Mesenchymal stem cell (in vitro differentiated cells and primary cell): ENCODE data around the gene SLC35F3.

Experiments
- DNase-seq: peaks from one replicate; pipeline ENCODE4 v3.0.0-alpha.2; 2013
- H2AFZ ChIP-seq: one replicate; pipeline ENCODE4 v1.6.1; 2013; ENCODE audit warnings: low read depth, mild to moderate bottlenecking, control low read depth, inconsistent platforms, low read length, moderate library complexity
- H2AK5ac ChIP-seq: 2 replicates; pipeline ENCODE4 v1.6.1; 2013; ENCODE audit warnings: low read length, moderate library complexity, mild to moderate bottlenecking, inconsistent platforms; ENCODE audit not compliant: severe bottlenecking
- H2BK120ac ChIP-seq: one replicate; pipeline ENCODE4 v1.6.1; 2013; ENCODE audit warnings: low read depth, mild to moderate bottlenecking, inconsistent platforms, low read length, moderate library complexity
- H2BK12ac ChIP-seq, 2 experiments: one replicate each; pipeline ENCODE4 v1.6.1; 2013; ENCODE audit warnings: inconsistent platforms in 2 of 2, low read length in 2 of 2, mild to moderate bottlenecking in 2 of 2, moderate library complexity in 2 of 2, control low read depth in 1 of 2
- H2BK15ac ChIP-seq: one replicate; pipeline ENCODE4 v1.6.1; 2013; ENCODE audit warnings: mild to moderate bottlenecking, low read depth, inconsistent platforms; ENCODE audit not compliant: poor library complexity, severe bottlenecking
- H2BK5ac ChIP-seq: 2 replicates; pipeline ENCODE4 v1.6.1; 2013; ENCODE audit warnings: low read depth, mild to moderate bottlenecking, low read length, control low read depth, inconsistent platforms; ENCODE audit not compliant: poor library complexity, severe bottlenecking
- H3K14ac ChIP-seq, 2 experiments: one replicate each; pipeline ENCODE4 v1.6.1; 2013; ENCODE audit warnings: inconsistent platforms in 2 of 2, low read length in 2 of 2, control low read depth in 1 of 2, mild to moderate bottlenecking in 1 of 2, moderate library complexity in 1 of 2
- H3K18ac ChIP-seq, 2 experiments: one replicate each; pipeline ENCODE4 v1.6.1; 2013; ENCODE audit warnings: inconsistent platforms in 2 of 2, low read length in 2 of 2, control low read depth in 1 of 2, low read depth in 1 of 2, mild to moderate bottlenecking in 1 of 2
- H3K23ac ChIP-seq, 2 experiments: one replicate each; pipeline ENCODE4 v1.6.1; 2013; ENCODE audit warnings: inconsistent platforms in 2 of 2, low read length in 2 of 2, mild to moderate bottlenecking in 2 of 2, moderate library complexity in 2 of 2, control low read depth in 1 of 2
- H3K27ac ChIP-seq: 2 replicates; pipeline ENCODE4 v1.5.1; 2013; ENCODE audit warnings: mild to moderate bottlenecking, moderate library complexity, low read length, control low read depth, inconsistent platforms; ENCODE audit not compliant: poor library complexity, severe bottlenecking
- H3K27me3 ChIP-seq, 2 experiments: 2 replicates each; pipeline versions ENCODE4 v1.6.1 to v1.7.0; 2013; ENCODE audit warnings: low read length in 2 of 2, mild to moderate bottlenecking in 2 of 2, moderate library complexity in 2 of 2, control low read depth in 1 of 2, inconsistent platforms in 1 of 2; ENCODE audit not compliant: control insufficient read depth in 1 of 2, insufficient read depth in 1 of 2
- H3K36me3 ChIP-seq, 2 experiments: 2 replicates each; pipeline versions ENCODE4 v1.6.1 to v1.7.0; 2013; ENCODE audit warnings: low read length in 2 of 2, control low read depth in 1 of 2, inconsistent platforms in 1 of 2, low read depth in 1 of 2, mild to moderate bottlenecking in 1 of 2; ENCODE audit not compliant: insufficient read depth in 2 of 2, control insufficient read depth in 1 of 2
- H3K4ac ChIP-seq, 2 experiments: one replicate each; pipeline ENCODE4 v1.6.1; 2013; ENCODE audit warnings: inconsistent platforms in 2 of 2, low read length in 2 of 2, mild to moderate bottlenecking in 2 of 2, moderate library complexity in 2 of 2, control low read depth in 1 of 2, low read depth in 1 of 2
- H3K4me1 ChIP-seq: 2 replicates; pipeline ENCODE4 v1.6.1; 2013; ENCODE audit warnings: low read depth, low read length, control low read depth; ENCODE audit not compliant: control insufficient read depth, insufficient read depth
- H3K4me2 ChIP-seq: 2 replicates; pipeline ENCODE4 v1.6.1; 2013; ENCODE audit warnings: low read length, mild to moderate bottlenecking, inconsistent platforms; ENCODE audit not compliant: poor library complexity, severe bottlenecking
- H3K4me3 ChIP-seq, 2 experiments: 2 replicates each; pipeline versions ENCODE4 v1.5.1 to v1.7.0; 2013; ENCODE audit warnings: low read length in 2 of 2, mild to moderate bottlenecking in 2 of 2, control low read depth in 1 of 2, low read depth in 1 of 2; ENCODE audit not compliant: insufficient read depth in 1 of 2
- H3K79me1 ChIP-seq: replicated peaks from 2 replicates; pipeline ENCODE4 v1.6.1; 2013; ENCODE audit warnings: mild to moderate bottlenecking, control low read depth, low read length, inconsistent platforms; ENCODE audit not compliant: poor library complexity, severe bottlenecking
- H3K9ac ChIP-seq: 2 replicates; pipeline ENCODE4 v1.7.0; 2013; ENCODE audit warnings: mild to moderate bottlenecking, low read length, moderate library complexity
- H3K9me3 ChIP-seq: 2 replicates; pipeline ENCODE4 v1.7.0; 2013; ENCODE audit warnings: mild to moderate bottlenecking, low read length; ENCODE audit not compliant: control insufficient read depth
- H4K8ac ChIP-seq: one replicate; pipeline ENCODE4 v1.6.1; 2013; ENCODE audit warnings: inconsistent platforms, mild to moderate bottlenecking, low read length, moderate library complexity
- H4K91ac ChIP-seq: one replicate; pipeline ENCODE4 v1.6.1; 2013; ENCODE audit warnings: mild to moderate bottlenecking, low read length, inconsistent platforms
- WGBS: methylation state at CpG from one replicate; pipeline ENCODE4 v1.1.7; 2013; ENCODE audit warnings: mixed read lengths; 5-methylcytosine and 5-hydroxymethylcytosine counted together

Gene SLC35F3

DNA sequence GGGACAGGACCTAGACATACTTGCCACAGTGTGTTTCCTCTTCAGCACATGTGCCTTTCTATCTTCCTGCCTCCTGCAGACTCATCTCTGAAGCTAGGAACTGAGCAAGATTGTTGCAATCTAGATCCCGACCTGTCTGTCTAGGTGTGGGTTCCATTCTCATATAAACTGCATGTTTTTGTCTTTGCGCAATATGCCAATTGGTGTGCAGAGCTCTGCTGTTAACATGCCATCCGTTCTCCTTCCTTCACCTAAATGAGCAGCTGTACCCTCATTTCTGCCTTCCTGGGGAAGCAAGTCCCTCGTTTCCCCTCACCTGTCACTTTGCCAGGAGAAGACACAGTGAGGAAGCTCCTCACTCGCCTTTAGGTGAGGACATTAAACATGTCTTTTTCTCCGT, 55.5 kb downstream of the SLC35F3 start:
- no peak overlapping the region for H2AK5ac ChIP-seq
- no peak overlapping the region for H2BK15ac ChIP-seq
- H3K27ac ChIP-seq, result no peak overlapping the region
- H3K4me2 ChIP-seq, result no peak overlapping the region
- no peaks in the 10 kb centered on the region for H3K36me3 ChIP-seq
- no peak overlapping the region for H3K14ac ChIP-seq
- WGBS, result 71% methylated on average over 6 of the region's 6 CpGs
- H2BK5ac ChIP-seq, result no peak overlapping the region
- H3K23ac ChIP-seq, result no peak overlapping the region
- H3K4me3 ChIP-seq, result no peak overlapping the region
- H2BK12ac ChIP-seq, result no peak overlapping the region
- H3K4me1 ChIP-seq, result no peaks in the 10 kb centered on the region
- H3K79me1 ChIP-seq, result no peaks in the 10 kb centered on the region
- DNase-seq, result no peak
- H2AFZ ChIP-seq, result no peak overlapping the region
- no peak overlapping the region for H3K9ac ChIP-seq
- H4K91ac ChIP-seq, result no peak overlapping the region
- H3K4ac ChIP-seq, result no peak overlapping the region
- no peak overlapping the region for H4K8ac ChIP-seq
- no peak overlapping the region for H2BK120ac ChIP-seq
- peaks cover 13% of the 10 kb centered on the region for H3K9me3 ChIP-seq
- H3K18ac ChIP-seq, result no peak overlapping the region
- no peaks in the 10 kb centered on the region for H3K27me3 ChIP-seq

DNA sequence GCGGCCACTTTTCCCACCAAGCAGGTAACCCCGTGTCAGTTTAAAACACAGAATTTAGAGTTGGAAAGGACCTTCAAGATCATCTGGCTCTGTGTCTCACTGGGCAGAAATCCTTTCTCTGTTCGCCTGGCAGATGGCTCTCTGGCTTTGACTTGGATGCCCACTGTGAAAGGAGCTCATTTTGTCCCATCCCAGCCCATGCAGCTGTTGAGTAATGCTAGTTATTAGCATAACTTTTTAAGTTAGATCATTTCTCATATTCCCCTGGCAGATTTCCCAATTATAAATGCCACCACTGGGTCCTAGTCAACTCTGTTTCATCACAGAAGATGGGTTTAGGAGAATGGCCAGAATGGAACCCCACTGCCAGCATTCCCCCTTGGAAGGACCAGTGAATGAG, 55.9 kb downstream of the SLC35F3 start:
- no peak overlapping the region for H2BK120ac ChIP-seq
- no peak overlapping the region for H3K4me3 ChIP-seq
- no peak overlapping the region for H4K8ac ChIP-seq
- H3K4me2 ChIP-seq, result no peak overlapping the region
- no peak overlapping the region for H2BK15ac ChIP-seq
- no peak overlapping the region for H3K18ac ChIP-seq
- H4K91ac ChIP-seq, result no peak overlapping the region
- no peak overlapping the region for H2BK12ac ChIP-seq
- no peak for DNase-seq
- H3K4ac ChIP-seq, result no peak overlapping the region
- no peaks in the 10 kb centered on the region for H3K4me1 ChIP-seq
- H2AK5ac ChIP-seq, result no peak overlapping the region
- no peak overlapping the region for H3K27ac ChIP-seq
- no peaks in the 10 kb centered on the region for H3K36me3 ChIP-seq
- H3K14ac ChIP-seq, result no peak overlapping the region
- H3K27me3 ChIP-seq, result no peaks in the 10 kb centered on the region
- peaks cover 13% of the 10 kb centered on the region for H3K9me3 ChIP-seq
- H3K79me1 ChIP-seq, result no peaks in the 10 kb centered on the region
- no peak overlapping the region for H3K23ac ChIP-seq
- no peak overlapping the region for H2AFZ ChIP-seq
- H3K9ac ChIP-seq, result no peak overlapping the region
- H2BK5ac ChIP-seq, result no peak overlapping the region
- 73% methylated on average over 3 of the region's 3 CpGs for WGBS

DNA sequence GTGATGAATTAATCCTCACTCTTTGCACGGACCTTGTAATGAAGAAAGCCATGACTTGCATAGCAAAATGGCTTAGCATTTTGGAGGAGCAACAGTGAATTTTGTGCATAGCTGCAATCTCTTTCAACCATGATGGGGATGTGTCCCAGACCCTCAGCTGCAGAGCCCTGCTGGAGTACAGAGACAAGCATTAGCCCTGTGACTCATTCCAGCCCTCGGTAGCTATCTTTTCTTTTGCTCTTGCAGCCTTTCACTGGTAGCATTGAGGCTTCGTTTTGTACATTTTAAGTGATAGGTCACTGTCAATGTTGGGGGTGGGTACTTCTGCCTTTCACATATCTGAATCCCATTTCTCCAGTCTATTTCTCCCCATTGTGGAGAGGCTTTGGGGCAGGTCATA, 58.4 kb downstream of the SLC35F3 start:
- no peak overlapping the region for H2BK15ac ChIP-seq
- H3K18ac ChIP-seq, result no peak overlapping the region
- no peak overlapping the region for H2BK120ac ChIP-seq
- H2AK5ac ChIP-seq, result no peak overlapping the region
- no peak overlapping the region for H2BK5ac ChIP-seq
- H3K27me3 ChIP-seq, result no peaks in the 10 kb centered on the region
- no peak overlapping the region for H4K8ac ChIP-seq
- H3K4ac ChIP-seq, result no peak overlapping the region
- H3K4me1 ChIP-seq, result no peaks in the 10 kb centered on the region
- H3K9me3 ChIP-seq, result peaks cover 10% of the 10 kb centered on the region
- no peak overlapping the region for H3K4me2 ChIP-seq
- H3K14ac ChIP-seq, result no peak overlapping the region
- no peak for DNase-seq
- no peak overlapping the region for H3K4me3 ChIP-seq
- no peak overlapping the region for H4K91ac ChIP-seq
- H3K9ac ChIP-seq, result no peak overlapping the region
- no peak overlapping the region for H2BK12ac ChIP-seq
- no peaks in the 10 kb centered on the region for H3K79me1 ChIP-seq
- no peaks in the 10 kb centered on the region for H3K36me3 ChIP-seq
- H2AFZ ChIP-seq, result no peak overlapping the region
- no peak overlapping the region for H3K23ac ChIP-seq
- H3K27ac ChIP-seq, result no peak overlapping the region
- WGBS, result 81% methylated on average over 1 of the region's 3 CpGs

DNA sequence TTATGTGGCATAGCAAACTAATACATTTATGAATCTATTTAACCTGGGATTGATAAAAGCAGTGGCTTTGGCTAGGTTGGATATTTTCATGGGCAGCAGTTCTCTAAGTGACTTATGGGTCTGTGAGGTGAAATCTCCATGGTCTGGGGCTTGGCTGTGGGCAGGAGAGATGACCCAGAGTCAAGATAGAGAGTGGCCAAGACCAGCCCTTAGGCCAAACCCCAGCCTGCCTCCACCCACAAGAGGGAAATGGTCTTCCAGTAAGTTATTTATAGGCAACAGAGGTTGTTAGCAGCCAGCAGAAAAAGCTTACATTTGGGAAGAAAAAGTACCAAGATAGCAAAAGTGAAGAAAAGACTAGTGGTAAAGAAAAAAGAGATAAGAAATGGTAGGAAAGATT, 61.4 kb downstream of the SLC35F3 start:
- no peak overlapping the region for H3K4me2 ChIP-seq
- H3K9ac ChIP-seq, result no peak overlapping the region
- no peaks in the 10 kb centered on the region for H3K36me3 ChIP-seq
- no peak overlapping the region for H2BK5ac ChIP-seq
- H3K27ac ChIP-seq, result no peak overlapping the region
- no peaks in the 10 kb centered on the region for H3K4me1 ChIP-seq
- no peak overlapping the region for H3K4ac ChIP-seq
- no peaks in the 10 kb centered on the region for H3K79me1 ChIP-seq
- no peak overlapping the region for H2AK5ac ChIP-seq
- no peak overlapping the region for H3K23ac ChIP-seq
- H3K14ac ChIP-seq, result no peak overlapping the region
- DNase-seq, result no peak
- peaks cover 6% of the 10 kb centered on the region for H3K9me3 ChIP-seq
- no peak overlapping the region for H2BK12ac ChIP-seq
- no peak overlapping the region for H3K18ac ChIP-seq
- H2BK15ac ChIP-seq, result no peak overlapping the region
- H4K91ac ChIP-seq, result no peak overlapping the region
- H2BK120ac ChIP-seq, result no peak overlapping the region
- H2AFZ ChIP-seq, result no peak overlapping the region
- no peak overlapping the region for H4K8ac ChIP-seq
- no peak overlapping the region for H3K4me3 ChIP-seq
- H3K27me3 ChIP-seq, result no peaks in the 10 kb centered on the region
